HL-60/S4 treated with retinoic acid at 250 ng/mL for 4 days and 3 days (cell line): ENCODE results near the gene TM9SF2.
"Not testable (repeated sequence)": the region's sequence is repeated elsewhere in the genome, so short reads cannot be mapped to it uniquely, and the experiment has no call there.

Experiments used
- in situ Hi-C: fragments of 300-500 bp; cut with MboI; formaldehyde crosslinking; loops from 2 replicates; pipeline ENCODE4 v1.7.0; 2022; ENCODE audit warnings: low sequenced_read_pairs

The TM9SF2 gene

GRCh38 chr13:99526549-99526948 is 25.3 kb downstream of the TM9SF2 start:
- in situ Hi-C loops = no loop called here

GRCh38 chr13:99527301-99527700 is 26.0 kb downstream of the TM9SF2 start:
- in situ Hi-C loops = no loop called here

GRCh38 chr13:99528547-99528946 is 27.3 kb downstream of the TM9SF2 start:
- in situ Hi-C loops = no loop called here

- in situ Hi-C loops = no loop called here
Measured at GRCh38 chr13:99536023-99536422, 34.8 kb downstream of the TM9SF2 start.

- in situ Hi-C loops = no loop called here
Measured at GRCh38 chr13:99540530-99540929, 39.3 kb downstream of the TM9SF2 start.

- in situ Hi-C loops = no loop called here
Measured at GRCh38 chr13:99542788-99543406, 41.6 kb downstream of the TM9SF2 start.

- in situ Hi-C loops = no loop called here
Measured at GRCh38 chr13:99545361-99545760, 44.1 kb downstream of the TM9SF2 start.

GRCh38 chr13:99545979-99546378 is 44.7 kb downstream of the TM9SF2 start:
- in situ Hi-C loops = no loop called here

- in situ Hi-C loops = no loop called here
Measured at GRCh38 chr13:99546878-99547277, 45.6 kb downstream of the TM9SF2 start.

- in situ Hi-C loops = no loop called here
Measured at GRCh38 chr13:99548448-99548847, 47.2 kb downstream of the TM9SF2 start.

- in situ Hi-C loops = no loop called here
Measured at GRCh38 chr13:99553033-99553432, 51.8 kb downstream of the TM9SF2 start.

GRCh38 chr13:99555149-99555548 is 53.9 kb downstream of the TM9SF2 start:
- in situ Hi-C loops = no loop called here

- in situ Hi-C loops = no loop called here
Measured at GRCh38 chr13:99556867-99557443, 55.7 kb downstream of the TM9SF2 start.

GRCh38 chr13:99558570-99559180 is 57.4 kb downstream of the TM9SF2 start:
- in situ Hi-C loops = no loop called here

- in situ Hi-C loops = no loop called here
Measured at GRCh38 chr13:99559560-99559959, 58.3 kb downstream of the TM9SF2 start.

- in situ Hi-C loops = no loop called here
Measured at GRCh38 chr13:99563404-99563803, 62.1 kb downstream of the TM9SF2 start.

GRCh38 chr13:99564386-99564785 is 63.1 kb downstream of the TM9SF2 start:
- in situ Hi-C loops = no loop called here

- in situ Hi-C loops = no loop called here
Measured at GRCh38 chr13:99565478-99566124, 64.3 kb downstream of the TM9SF2 start.

GRCh38 chr13:99566125-99567083 is 65.1 kb downstream of the TM9SF2 start:
- in situ Hi-C loops = no loop called here

- in situ Hi-C loops = not testable (repeated sequence)
Measured at GRCh38 chr13:99568901-99569300, 67.6 kb downstream of the TM9SF2 start.

GRCh38 chr13:99572131-99572530 is 70.9 kb downstream of the TM9SF2 start:
- in situ Hi-C loops = no loop called here
